HL-60 (cell line): ENCODE data around the gene GM2A.

Source experiments
- DNase-seq, 2 experiments: peaks; one replicate each; pipeline ENCODE4 v3.0.0-alpha.2; 2010 to 2020; ENCODE audit warnings: low read depth in 1 of 2, low spot score in 1 of 2
- H3K27ac ChIP-seq: fragments of 250-450 bp; sonication (Bioruptor Pico); replicated peaks from 2 replicates; pipeline ENCODE4 v1.5.1; 2020; ENCODE audit warnings: mild to moderate bottlenecking, moderate library complexity
- H3K27me3 ChIP-seq: fragments of 250-450 bp; sonication (Bioruptor Pico); 2 replicates; pipeline ENCODE4 v1.5.1; 2021; ENCODE audit warnings: mild to moderate bottlenecking, moderate library complexity; ENCODE audit not compliant: insufficient read depth, poor library complexity, severe bottlenecking
- H3K4me3 ChIP-seq: replicated peaks from 2 replicates; pipeline ENCODE4 v1.5.1; 2011; ENCODE audit warnings: mild to moderate bottlenecking, control low read depth, low read length; ENCODE audit not compliant: insufficient read depth
- CTCF ChIP-seq: IDR thresholded peaks from one replicate; pipeline ENCODE4 v1.5.1; 2011; ENCODE audit warnings: low read length, control low read depth, inconsistent platforms; ENCODE audit not compliant: insufficient read depth
- GABPA ChIP-seq: IDR thresholded peaks from 2 replicates; pipeline ENCODE4 v1.6.1; 2012; ENCODE audit warnings: low read depth
- POLR2AphosphoS5 ChIP-seq: IDR thresholded peaks from 2 replicates; pipeline ENCODE4 v1.6.1; 2012; ENCODE audit warnings: low read depth
- REST ChIP-seq: IDR thresholded peaks from 2 replicates; pipeline ENCODE4 v1.6.1; 2012; ENCODE audit warnings: low read depth; ENCODE audit not compliant: insufficient replicate concordance
- SPI1 ChIP-seq: IDR thresholded peaks from 2 replicates; pipeline ENCODE4 v1.6.1; 2012; ENCODE audit warnings: low read depth, mild to moderate bottlenecking, borderline replicate concordance

GM2A gene

GRCh38 chr5:151295791-151296477, 42.9 kb downstream of the GM2A start:
- TF ChIP-seq GABPA = no peak
- TF ChIP-seq SPI1 = peak; percentile 84; the same call in 1 of the 2 replicates
- H3K27ac ChIP-seq = peak overlapping the region; percentile 44
- DNase-seq = peak; percentile 56 to 84
- H3K4me3 ChIP-seq = no peak overlapping the region
- no peaks in the 10 kb centered on the region for H3K27me3 ChIP-seq

- Histone ChIP-seq H3K4me3 (no peak overlapping the region), H3K27ac (peak overlapping the region; percentile 44), H3K27me3 (no peaks in the 10 kb centered on the region)
- DNase-seq = no peak
- TF ChIP-seq SPI1 (no peak), REST (no peak), POLR2AphosphoS5 (no peak), GABPA (no peak), CTCF (no peak)
Observed at GRCh38 chr5:151296478-151296830, 43.5 kb downstream of the GM2A start.

GRCh38 chr5:151296974-151297373, 44.0 kb downstream of the GM2A start:
- no peak for DNase-seq
- no peak for TF ChIP-seq SPI1
- TF ChIP-seq CTCF = no peak
- TF ChIP-seq POLR2AphosphoS5 = no peak
- no peak for TF ChIP-seq GABPA
- TF ChIP-seq REST = no peak
- Histone ChIP-seq H3K4me3 (no peak overlapping the region), H3K27me3 (no peaks in the 10 kb centered on the region), H3K27ac (peak overlapping the region; percentile 44)

- H3K4me3 ChIP-seq = no peak overlapping the region
- peak; percentile 63 to 84 for DNase-seq
- no peaks in the 10 kb centered on the region for H3K27me3 ChIP-seq
- 0 out of 2 replicates have a peak overlapping the region, but pooled peaks have one; percentile 15 for H3K27ac ChIP-seq
- no peak for TF ChIP-seq SPI1
- TF ChIP-seq REST = no peak
- TF ChIP-seq POLR2AphosphoS5 = no peak
- TF ChIP-seq CTCF = no peak
- TF ChIP-seq GABPA = no peak
Observed at GRCh38 chr5:151298063-151298855, 45.3 kb downstream of the GM2A start.
